Activated naive CD8-positive, alpha-beta T cell treated with anti-CD3 and anti-CD28 coated beads, Interleukin-2, amount 50 U/mL, for 16 hours (primary cell): Measurements from ENCODE around the gene HCRTR2.
"Not testable (repeated sequence)": the region's sequence is repeated elsewhere in the genome, so short reads cannot be mapped to it uniquely, and the experiment has no call there.

Source experiments
- DNase-seq: peaks from one replicate; pipeline ENCODE4 v3.0.0-alpha.2; 2020; ENCODE audit warnings: low read depth, low spot score

HCRTR2 gene

DNA sequence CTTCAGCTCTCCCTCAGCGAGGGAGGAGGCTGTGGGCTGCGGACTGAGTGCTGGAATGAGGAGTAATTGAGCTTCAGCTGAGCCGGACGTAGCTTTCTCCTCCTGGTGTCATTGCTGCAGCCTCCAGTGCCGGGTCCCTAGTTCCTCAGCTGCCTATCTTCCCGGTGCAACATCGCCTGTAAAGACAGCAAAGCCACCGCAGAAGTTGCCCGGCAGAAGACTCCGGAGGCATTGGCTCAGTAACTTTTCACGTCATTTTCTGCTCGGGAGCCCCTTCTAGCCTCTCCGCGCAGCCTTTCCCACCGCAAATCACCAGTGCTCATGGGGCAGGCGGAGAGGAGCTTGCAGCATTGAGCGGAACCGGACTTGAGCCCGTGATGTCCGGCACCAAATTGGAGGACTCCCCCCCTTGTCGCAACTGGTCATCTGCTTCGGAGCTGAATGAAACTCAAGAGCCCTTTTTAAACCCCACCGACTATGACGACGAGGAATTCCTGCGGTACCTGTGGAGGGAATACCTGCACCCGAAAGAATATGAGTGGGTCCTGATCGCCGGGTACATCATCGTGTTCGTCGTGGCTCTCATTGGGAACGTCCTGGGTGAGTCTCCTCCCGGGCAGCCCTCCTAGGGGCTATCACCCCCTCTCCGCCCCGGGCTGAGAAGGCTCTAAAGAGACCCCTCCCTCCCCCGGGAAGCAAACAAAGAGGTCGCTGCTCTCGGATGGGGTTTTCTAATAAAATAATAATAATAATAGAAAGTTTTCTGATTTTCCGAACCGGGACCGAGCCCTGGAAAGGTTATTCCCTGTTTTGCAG lies at the start of gene HCRTR2:
TSS of gene HCRTR2 (plus strand) at position 305 of the 816 bp plus-strand sequence. CDS start at position 378, 73 bp downstream.
- no peak for DNase-seq

DNA sequence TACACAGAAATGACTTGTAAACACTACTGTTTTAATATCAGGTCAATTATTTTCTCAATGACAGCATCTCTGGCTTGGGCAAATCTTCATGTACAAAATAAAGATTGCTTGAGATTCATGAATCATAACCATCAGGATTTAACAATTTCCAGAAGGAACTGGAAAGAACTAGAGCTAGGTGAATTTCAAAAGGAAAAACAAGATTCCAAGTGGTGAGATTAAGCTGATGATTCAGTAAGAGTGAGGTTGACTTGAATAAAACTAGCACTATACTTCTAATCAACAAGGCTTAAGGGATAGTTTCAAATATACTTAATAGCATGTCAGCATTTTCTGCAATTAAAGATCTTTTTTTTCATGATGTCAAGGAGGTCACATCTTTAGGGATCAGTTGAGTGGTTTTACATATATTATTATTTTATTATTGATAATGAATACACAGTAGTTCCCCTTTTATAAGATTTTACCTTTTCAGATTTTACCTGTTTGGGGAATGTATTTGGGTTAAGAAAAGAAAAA lies 43.5 kb upstream of the HCRTR2 start:
- no peak for DNase-seq

DNA sequence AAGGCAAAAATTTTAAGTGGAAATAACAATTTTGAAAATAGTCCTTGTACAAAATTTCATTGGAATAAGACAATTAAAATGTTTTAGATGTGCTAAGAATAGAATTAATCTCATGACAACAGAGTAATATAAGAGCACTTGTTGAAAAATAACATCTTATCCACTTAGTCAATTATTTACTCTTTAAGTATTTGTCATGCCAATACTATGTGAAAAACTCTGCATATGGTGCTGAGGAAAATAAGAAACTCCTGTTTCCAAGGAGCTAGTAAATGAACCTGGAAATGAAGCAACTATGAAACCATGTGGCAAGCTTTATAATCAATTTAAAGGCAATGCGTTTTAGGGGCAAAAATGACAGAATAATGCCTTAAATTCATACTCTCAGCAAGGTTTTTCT lies 42.7 kb upstream of the HCRTR2 start:
- no peak for DNase-seq

DNA sequence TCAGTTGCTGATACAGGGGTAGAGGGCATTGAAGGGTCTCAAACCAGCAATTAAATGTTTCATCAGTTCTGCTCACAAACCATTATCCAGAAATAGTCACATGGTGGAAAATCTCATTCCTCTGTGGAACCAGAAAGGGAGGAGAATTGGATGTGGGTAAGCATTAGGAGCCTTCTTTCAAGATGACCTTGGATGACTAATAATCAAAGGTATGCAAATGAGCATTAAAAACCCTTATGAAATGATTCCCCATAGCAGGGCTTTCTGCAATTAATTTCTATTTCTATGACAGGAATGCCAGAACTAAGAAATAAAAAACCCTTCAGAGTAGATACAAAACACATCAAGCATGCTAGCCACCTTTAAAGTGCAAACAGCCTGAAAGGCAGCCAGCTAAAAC lies 37.4 kb upstream of the HCRTR2 start:
- no peak for DNase-seq

DNA sequence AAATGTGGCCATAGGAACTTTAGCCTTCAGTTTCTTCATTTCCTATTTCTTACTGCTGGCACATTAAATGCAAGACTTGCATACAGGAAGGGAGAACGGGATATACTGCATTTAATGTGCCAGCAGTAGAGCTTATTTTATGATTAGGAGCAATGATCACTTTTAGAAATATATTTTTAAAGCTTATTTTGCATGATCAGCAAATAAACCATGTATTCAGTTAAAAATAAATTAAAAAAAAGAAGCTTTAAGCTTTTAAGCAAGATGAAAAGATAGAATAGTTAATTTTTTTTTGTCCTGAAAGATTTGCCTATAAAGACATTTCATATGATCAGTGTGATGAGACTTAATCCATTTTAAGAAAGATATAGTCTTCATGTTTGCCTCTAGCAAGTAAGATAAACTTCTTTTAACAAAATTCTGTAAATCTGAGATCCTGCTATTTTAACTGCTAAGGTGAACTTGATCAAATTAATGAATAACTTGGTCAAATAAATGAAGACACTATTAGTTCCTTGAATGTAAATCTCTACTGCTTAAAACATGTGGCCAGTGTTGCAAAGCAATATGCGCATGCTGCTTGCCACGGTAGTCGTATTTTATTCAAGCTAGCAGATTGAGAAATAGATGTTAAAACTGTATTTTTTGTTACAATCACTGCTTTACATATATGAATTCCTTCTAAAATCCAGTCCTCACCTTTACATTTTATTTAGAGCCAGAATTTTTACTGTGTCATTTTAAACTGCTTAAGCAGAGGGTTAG lies 36.2 kb upstream of the HCRTR2 start:
- DNase-seq: no peak

DNA sequence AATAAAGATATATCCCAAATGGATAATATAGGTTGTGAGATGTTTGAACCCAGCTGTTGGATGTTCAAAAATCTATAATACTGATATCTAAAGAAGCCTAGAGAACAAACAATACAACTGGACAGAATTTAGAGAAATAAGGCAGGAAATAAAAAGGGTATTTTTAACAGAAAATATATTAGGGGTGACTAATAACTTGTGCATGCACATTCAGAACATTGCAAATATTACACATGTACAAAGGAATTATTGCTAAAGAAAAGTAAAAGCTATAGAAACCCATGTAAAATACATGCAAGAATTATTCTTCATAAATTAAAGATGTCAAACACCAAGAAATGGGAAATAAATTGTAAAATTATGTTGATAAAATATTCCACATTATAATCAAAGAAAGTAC lies 32.7 kb upstream of the HCRTR2 start:
- DNase-seq: no peak

- no peak for DNase-seq
Measured at GRCh38 chr6:55142610-55143009, 31.7 kb upstream of the HCRTR2 start.

DNA sequence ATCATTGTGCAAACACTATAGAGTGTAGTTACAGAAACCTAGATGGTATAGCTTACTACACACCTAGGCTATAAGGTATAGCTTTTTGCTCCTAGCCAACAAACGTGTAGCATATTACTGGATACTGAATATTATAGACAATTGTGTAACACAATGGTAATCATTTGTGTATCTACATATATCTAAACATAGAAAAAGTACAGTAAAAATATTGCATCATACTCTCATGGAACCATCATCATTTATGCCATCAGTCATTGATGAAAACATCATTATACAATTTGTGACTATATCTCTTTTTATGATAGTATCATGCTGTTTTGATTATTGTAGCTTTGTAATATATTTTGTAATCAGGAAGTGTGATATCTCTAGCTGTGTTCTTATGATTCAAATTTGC lies 21.0 kb upstream of the HCRTR2 start:
- DNase-seq: no peak

DNA sequence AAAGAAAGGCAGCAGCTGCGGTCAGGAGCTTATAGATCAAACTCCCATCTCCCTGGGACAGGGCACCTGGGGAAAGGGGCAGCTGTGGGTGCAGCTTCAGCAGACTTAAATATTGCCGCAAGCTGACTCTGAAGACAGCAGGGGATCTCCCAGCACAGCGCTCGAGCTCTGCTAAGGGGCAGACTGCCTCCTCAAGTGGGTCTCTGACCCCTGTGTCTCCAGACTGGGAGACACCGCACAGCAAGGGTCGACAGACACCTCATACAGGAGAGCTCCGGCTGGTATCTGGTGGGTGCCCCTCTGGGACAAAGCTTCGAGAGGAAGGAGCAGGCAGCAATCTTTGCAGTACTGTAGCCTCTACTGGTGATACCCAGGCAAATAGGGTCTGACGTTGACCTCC lies 15.5 kb upstream of the HCRTR2 start:
- DNase-seq: not testable (repeated sequence)

DNA sequence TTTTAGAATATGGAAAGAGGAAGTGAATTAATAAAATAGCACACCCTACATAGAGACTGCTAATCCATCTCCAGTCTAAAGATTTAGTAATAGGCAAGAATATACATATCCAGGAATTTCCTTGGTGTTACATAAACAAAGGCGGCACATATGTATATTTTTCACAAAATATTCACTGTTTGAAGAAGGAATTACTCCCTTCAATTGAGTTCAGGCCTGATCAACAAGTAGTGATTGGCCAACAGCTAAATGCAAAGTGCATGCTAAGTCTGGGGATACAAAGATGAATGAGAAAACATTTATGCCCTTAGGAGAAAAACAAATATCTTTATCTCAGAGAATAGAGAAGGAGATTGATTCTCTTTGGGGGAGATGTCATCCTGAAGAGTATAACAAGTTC lies 6.5 kb upstream of the HCRTR2 start:
- no peak for DNase-seq

GRCh38 chr6:55175078-55176049 lies 1.0 kb downstream of the HCRTR2 start:
- DNase-seq: no peak

GRCh38 chr6:55176958-55177357 lies 2.6 kb downstream of the HCRTR2 start:
- DNase-seq: no peak

DNA sequence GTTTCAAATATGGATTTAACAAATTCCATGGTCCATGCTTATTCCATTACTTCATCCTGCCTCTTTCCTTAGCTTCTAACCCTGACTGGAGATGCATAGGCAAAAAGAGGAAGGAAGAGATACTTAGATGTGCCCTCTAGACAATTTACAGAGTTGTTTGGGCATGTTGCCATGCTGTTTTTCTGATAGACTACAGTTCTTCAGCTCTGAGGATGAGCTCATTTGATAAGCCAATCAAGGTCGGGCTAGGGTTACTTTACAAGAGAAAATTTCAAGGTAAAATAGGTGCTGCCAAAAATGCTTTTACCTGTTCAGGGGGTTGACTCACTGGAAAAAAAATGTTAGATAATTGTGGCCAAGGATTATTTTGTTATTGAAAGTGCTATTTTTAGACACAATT lies 5.9 kb downstream of the HCRTR2 start:
- DNase-seq: no peak

DNA sequence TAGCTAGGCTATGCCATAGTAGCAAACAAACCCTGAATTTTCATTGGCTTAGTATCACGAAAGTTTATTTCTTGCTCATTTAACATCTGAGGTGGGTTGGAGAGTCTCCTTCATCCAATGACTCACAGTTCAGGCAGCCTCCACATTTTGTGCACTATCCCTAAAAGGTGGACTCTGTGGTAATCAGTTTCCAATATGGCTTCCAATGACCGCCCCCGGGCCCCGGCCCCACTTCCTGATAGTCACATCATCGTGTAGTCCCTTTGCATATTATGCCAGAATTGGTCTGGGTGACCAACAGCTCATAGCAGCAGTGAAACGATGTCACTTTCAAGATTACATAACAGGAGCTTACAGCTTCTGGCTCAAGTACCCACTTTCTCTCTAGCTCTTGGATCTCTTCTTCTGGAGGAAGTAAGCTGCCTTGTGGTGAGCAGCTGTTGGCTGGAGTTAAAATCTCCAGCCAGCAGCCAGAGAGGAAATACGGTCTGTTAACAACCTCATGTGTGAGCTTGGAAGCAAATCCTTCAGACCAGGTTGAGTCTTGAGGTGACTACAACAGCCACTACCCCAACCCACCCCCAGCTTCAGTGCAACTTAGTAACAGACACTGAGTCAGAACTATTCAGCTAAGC lies 7.8 kb downstream of the HCRTR2 start:
- DNase-seq: no peak

DNA sequence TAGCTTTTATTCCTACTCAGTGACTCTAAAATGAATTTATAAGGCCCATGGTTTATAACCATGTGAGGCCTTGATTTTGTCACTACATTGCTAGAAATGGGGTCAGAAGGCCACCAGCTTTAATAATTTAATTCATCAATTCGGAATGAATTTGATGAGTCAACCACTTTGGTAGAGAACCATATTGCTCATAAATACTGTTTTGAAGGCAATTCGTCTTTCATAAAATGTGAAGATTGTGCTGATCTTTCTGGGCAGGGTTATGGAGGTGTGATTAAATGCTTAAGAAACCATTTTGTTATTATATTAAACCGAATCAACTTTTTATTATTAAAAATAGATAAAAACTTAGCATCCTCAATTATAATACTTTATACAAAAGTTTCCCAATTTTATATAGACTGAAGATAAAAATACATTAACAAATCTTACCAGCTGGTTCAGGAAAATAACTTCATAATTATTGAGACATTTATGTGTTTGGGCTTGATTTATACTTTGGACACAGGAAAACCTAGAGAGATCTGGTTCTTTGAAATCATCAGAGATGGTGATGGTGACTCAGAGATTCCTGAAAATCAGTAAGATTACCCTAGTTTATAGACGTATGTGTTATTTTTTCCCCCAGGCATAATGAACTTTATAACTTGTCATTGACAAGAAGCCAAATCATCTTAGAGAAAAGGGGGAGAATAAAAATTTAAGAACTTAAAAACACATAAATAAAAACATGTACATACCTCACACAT lies 10.6 kb downstream of the HCRTR2 start:
- no peak for DNase-seq

DNA sequence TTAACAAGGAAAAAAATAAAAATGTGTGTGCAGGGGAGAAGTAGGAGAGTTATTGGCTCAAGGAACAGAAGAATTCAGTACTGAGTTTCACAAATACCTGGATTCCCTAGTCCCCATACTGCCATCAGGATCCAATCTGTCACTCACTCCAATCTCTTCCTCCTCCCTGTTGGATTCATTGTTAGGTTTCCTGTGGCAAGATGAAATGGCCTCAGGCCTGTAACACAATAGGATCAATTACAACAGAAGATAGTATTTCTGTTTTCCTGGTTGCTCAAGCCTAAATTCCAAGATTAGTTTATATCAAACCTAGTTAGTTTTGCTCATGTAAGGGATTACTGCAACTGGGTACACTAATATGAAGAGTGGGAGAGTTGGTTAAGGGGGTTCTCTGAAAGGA lies 24.4 kb downstream of the HCRTR2 start:
- no peak for DNase-seq

GRCh38 chr6:55199239-55199638 lies 24.9 kb downstream of the HCRTR2 start:
- no peak for DNase-seq

- no peak for DNase-seq
Measured at GRCh38 chr6:55208478-55209458, 34.5 kb downstream of the HCRTR2 start.

DNA sequence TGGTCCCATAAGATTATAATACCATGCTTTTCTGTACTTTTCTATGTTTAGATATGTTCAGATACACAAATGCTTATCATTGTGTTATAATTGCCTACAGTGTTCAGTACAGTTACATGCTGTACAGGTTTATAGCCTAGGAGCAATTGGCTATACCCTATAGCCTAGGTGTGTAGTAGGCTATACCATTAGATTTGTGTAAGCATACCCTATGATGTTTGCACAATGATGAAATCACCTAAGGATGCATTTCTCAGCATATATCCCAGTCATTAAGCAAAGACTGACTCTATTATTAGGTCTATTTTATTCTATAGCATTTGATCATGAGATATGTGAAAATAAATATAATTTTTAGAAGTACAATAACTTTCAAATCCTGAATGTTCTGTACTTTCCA lies 36.6 kb downstream of the HCRTR2 start:
- DNase-seq: no peak
